Fibroblast of peridontal ligament (primary cell): ENCODE data around the gene HOXA6.

Source experiments
- DNase-seq: peaks from one replicate; pipeline ENCODE4 v3.0.0-alpha.2; 2010; ENCODE audit errors: extremely low read depth

HOXA6 gene

DNA sequence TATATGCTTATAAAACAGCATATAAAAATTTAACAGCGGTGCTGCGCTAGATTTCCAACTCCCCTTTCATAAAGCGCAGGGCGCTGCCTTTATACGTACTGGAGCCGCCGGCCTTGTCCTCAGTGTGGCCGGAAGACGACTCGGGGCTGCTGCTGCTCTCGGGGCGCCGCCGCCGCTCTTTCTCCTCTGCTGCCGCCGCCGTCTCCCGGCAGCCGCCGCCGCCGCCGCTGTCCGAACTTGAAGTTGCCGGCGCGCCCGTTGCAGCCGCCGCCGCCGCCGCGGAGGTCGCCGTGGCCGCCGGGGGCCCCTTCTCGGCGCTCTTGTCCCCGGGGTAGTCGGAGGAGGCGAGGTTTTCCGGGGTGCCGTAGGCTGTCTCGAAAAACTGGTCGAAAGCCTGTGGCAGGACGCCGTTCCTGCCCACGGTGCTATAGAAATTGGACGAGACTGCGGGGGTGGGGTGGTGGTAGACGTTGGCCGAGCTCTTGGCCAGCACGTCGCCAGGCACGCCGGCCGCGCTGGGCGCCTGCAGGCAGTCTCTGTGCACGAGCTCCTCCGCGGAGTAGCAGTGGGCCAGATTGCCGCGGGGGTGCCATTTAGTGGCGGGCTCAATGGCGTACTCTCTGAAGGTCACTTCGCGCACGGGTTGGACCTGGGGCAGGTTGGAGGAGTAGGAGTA is 36.9 kb upstream of the HOXA6 start:
- no peak for DNase-seq

DNA sequence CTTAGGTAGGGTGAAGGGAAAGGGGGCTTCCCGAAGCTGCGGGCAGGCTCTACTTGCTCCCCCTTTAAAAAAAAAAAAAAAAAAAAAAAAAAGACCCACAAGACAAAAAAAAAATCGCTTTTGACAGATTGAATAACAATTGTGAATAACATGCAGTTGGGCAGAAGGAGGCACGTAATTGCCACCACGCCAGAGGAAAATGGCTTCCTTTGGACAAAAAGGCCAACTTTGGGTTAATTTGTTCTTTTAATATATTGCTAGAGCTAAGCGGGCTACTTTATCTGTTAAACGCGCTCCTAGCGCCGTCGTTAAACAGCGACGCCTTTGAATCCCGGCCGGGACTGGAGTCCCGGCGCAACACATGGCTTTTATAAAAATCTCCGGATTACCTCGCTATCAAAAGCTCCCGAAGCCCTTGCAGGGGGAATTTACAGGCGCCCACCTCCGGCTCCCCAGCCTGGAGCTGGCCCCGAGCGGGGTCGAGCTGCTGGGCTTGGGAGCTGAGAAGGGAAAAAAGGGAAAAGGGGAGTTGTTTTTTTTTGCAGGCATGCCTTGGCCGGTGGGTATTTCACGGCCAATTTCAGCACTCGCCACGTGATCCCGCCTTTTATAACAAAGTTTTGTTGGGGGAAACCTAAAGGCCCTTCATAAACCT is 36.2 kb upstream of the HOXA6 start:
- no peak for DNase-seq

- DNase-seq: no peak
These were observed 35.5 kb upstream of the HOXA6 start for GRCh38 chr7:27182861-27183681.

GRCh38 chr7:27182285-27182841 is 34.8 kb upstream of the HOXA6 start:
- no peak for DNase-seq

DNA sequence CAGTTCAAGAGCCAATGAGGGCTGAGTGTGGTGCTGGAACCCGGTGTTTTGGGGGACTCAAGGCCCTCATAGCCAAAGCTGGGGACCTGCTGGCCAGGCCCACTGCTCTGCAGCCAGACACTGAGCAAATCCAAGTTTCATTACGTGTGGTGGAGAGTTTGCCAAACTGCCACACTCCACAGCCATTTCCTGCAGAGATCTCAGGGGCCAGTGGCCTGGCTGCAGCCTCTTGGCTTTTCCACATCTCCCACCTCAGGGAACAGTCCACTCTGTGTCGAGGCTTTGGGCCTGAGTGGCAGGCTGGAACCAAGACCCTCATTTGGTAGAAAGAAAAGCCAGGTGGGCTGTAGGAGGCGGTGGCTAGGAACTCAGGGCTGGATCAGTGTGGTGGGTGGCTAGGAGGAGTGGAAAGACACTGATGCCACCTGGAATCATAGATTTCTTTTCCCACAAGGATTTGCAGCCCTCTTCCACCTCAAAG is 34.3 kb upstream of the HOXA6 start:
- DNase-seq: no peak

- DNase-seq: no peak
These were observed 33.2 kb upstream of the HOXA6 start for GRCh38 chr7:27180431-27181420.

GRCh38 chr7:27179503-27180430 is 32.2 kb upstream of the HOXA6 start:
- DNase-seq: no peak

DNA sequence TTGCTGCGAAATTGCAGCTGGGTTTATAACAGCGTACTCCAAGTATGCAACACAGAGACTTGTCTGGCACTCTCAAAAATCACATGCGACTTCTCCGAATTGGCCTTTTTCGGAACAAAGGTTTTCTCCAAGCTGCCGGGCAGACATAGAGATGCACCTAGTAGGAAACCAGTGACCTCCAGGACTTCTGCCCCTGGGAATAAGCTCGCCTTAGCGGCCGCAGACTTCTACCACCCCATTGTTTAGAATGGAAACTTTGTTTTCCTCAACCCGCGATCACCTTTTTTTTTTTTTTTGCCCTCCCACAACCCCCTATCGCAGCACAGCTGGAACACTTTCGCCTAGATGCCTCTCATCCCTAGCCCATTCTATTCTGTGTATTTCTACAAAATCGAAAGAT is 31.5 kb upstream of the HOXA6 start:
- no peak for DNase-seq

DNA sequence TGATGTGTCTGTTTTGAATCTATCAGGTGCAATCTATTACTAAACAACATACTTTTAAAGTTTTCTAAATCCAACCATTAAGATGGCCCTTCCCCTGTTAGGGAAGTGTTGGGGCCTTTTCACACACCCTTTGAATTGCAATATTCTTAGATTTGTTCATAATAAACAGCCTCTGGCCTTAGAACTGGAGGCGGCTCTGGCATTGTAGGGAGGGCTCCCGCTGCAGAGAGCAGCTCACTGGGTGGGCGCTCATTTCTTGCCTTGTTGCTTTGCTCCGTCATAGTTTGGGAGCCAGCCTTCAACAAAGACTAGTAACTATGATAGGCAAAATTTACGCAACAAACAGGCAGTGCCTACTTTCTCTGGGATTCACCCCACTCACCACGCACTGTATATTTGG is 30.8 kb upstream of the HOXA6 start:
- no peak for DNase-seq

GRCh38 chr7:27177795-27178320 is 30.3 kb upstream of the HOXA6 start:
- DNase-seq: no peak

- no peak for DNase-seq
These were observed 29.6 kb upstream of the HOXA6 start for GRCh38 chr7:27176962-27177794.

DNA sequence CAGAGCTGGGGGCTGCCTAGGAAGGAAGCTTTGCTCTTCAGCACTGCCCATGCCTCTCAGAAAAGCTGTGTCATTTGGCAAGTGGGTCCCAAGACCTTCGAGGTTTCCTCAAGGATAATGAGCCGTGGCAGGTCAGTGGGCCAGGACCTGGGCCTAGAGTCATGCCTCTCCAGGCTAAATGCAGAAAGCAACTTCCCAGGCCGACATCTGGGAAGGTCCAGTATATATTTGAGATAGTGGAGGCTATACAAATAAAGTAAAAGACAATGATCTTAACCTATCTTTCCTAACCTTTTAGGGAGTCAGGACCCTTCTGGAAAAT is 28.9 kb upstream of the HOXA6 start:
- no peak for DNase-seq

- no peak for DNase-seq
These were observed 28.3 kb upstream of the HOXA6 start for GRCh38 chr7:27175626-27176523.

DNA sequence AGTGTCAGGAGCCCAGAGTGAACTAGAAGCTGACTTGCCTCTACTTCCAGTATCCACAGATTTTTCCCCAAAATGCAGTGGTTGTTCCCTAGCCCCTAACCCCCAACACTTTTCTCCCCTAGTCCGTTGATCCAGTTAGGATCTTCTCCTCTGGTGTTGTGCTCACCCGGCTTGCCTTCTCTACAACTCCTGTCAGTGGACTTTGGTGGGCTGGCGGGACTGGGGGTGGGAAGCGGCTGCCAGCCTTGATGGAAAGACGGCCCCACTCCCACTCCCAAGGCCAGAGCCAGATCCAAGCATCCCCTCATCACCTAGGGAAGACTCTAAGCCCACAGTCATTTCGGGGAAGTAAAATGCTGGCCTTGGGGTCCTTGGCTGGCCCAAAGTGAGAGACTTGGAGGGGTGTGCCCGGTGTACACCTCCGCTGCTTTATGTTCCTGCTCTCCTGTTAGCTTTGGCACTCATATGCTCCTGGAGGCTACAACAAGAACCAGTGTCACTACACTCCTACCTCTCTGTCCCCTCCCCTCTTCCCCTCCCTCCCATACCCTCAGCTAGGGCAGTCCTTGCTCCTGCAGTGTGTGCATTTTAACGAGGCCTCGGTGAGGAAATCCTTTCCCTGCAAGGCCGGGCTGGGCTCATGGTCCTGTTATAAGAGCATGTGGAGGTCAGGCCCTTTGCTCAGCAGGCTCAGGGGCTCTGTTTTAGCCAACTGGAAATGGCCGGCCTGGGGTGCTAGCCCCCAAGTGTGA is 27.5 kb upstream of the HOXA6 start:
- DNase-seq: no peak

DNA sequence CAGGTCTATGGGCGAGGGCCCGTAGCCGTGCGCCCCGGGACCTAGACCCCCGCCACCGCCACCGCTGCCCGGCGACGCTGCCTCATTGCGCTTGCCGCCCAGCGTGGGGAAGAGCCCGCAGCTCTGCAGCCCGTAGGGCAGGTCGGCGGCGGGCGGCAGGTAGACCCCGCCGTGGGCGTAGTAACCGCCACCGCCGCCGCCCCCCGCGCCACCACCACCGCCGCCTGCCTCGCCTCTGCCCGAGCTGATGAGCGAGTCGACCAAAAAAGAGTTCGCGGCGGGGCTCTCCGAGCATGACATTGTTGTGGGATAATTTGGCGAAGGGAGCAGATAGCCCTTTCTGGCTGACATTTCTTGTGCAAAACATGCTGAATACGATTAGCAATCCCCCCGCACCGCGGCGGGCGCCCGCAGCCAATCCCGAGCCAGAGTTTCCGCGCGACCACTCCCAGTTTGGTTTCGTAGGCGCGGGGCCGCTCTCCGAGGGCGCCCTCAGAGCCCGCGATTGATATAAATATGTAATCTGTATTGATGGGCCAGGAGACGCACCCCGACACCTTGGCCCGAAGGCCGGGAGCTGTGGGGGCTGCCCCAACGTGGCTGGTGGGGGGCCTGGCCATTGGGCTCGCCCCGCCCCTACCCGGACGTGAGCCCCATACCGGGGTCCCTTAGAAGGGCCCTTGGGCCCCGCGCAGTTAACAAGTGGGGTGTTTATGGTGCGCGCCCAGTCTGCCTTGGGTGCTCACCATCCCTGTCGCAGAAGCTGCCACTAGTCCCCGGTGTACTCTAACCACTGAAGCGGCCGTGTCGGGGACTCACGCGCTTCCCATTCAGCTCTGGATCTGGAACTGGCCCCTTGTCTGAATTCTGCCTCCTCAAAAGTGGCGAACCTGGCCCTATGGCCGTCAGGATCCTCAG is 26.6 kb upstream of the HOXA6 start, which contains the start of gene HOXA10:
HOXA10 (minus strand) TSS at position 365 of the 918 bp plus-strand sequence; CDS start at position 351, 14 bp downstream.
- DNase-seq: no peak

DNA sequence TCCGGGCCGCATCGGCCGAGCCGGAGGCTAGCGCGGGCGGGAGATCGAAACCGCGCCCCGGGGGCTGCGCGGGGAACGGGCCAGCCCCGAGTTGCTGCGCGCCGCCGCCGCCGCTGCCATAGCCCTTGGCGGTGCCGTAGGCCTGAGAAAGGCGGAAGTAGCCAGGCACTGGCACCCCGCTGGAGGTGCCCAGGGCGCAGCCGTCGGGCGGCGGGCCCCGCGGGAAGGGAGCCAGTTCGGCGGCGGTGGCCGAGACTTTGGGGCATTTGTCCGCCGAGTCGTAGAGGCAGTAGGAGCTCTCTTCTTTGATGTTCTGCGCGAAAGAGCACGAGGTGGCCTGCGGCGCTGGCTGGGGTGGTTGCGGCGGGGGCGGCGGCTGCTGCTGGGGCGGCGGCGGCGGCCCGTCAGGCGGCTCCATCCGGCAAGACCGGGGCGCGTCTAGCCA is 26.0 kb upstream of the HOXA6 start:
- no peak for DNase-seq
